WTC11 (cell line): ENCODE data around the gene CHRNA3. TPM values are rescaled to one million over a fixed set of nuclear protein-coding genes. Genes with fewer than 3 reads are reported as not detected.

Experiments
- ATAC-seq: fragments of 200-7000 bp; cut with Tn5 transposase; 2 replicates; pipeline ENCODE4 v1.10.0; 2021; ENCODE audit warnings: mild to moderate bottlenecking, moderate library complexity
- CTCF ChIA-PET: fragments of 300-600 bp; sonication (Branson Sonifier 250); formaldehyde crosslinking; loops from one replicate; lab custom pipeline; 2021; ENCODE audit warnings: antibody characterized with exemption; lab: Charles Lee
- POLR2A ChIA-PET: fragments of 350-600 bp; sonication (Branson Sonifier 250); formaldehyde crosslinking; loops from one replicate; lab custom pipeline; 2021; ENCODE audit warnings: antibody characterized with exemption; lab: Charles Lee
- DNase-seq: peaks from one replicate; pipeline ENCODE4 v3.0.0; 2021; ENCODE audit warnings: low spot score
- H3K27ac Mint-ChIP-seq: 2 replicates; pipeline ENCODE4 v1.8.0; 2021; ENCODE audit warnings: mixed read lengths
- H3K27me3 Mint-ChIP-seq: 2 replicates; pipeline ENCODE4 v1.8.0; 2021; ENCODE audit warnings: low read depth, mild to moderate bottlenecking, moderate library complexity, mixed read lengths
- H3K36me3 Mint-ChIP-seq: 2 replicates; pipeline ENCODE4 v1.8.0; 2021; ENCODE audit warnings: mixed read lengths
- H3K4me1 Mint-ChIP-seq: 2 replicates; pipeline ENCODE4 v1.8.0; 2022; ENCODE audit warnings: mixed read lengths
- H3K4me3 Mint-ChIP-seq: 2 replicates; pipeline ENCODE4 v1.8.0; 2021; ENCODE audit warnings: mild to moderate bottlenecking, moderate library complexity, mixed read lengths
- H3K9me3 Mint-ChIP-seq: 2 replicates; pipeline ENCODE4 v1.8.0; 2021; ENCODE audit warnings: mixed read lengths
- FOXK1 ChIP-seq: sonication (generic); formaldehyde crosslinking; IDR thresholded peaks from 2 replicates; pipeline ENCODE4 v1.8.0; 2022; ENCODE audit warnings: mild to moderate bottlenecking, moderate library complexity, missing genetic modification reagents
- FOXP1 ChIP-seq: sonication (generic); formaldehyde crosslinking; IDR thresholded peaks from 2 replicates; pipeline ENCODE4 v1.8.0; 2022; ENCODE audit warnings: missing genetic modification reagents, mild to moderate bottlenecking, moderate library complexity, borderline replicate concordance
- PRRX2 ChIP-seq: fragments of 250-450 bp; sonication (Bioruptor Pico); IDR thresholded peaks from 2 replicates; pipeline ENCODE4 v1.8.0; 2021; ENCODE audit warnings: mild to moderate bottlenecking
- SOX15 ChIP-seq: fragments of 250-450 bp; sonication (Bioruptor Pico); IDR thresholded peaks from 2 replicates; pipeline ENCODE4 v1.9.0; 2021; ENCODE audit warnings: mild to moderate bottlenecking
- total RNA-seq: library from RNA; stranded (reverse); gene quantifications from 3 replicates; pipeline ENCODE4 v1.2.3, GENCODE V29; 2021
- TF ChIP-seq, protein P1 (sequence below): sonication (generic); formaldehyde crosslinking; conservative IDR thresholded peaks from 2 replicates; pipeline ENCODE4 v1.8.1; 2023; ENCODE audit warnings: mild to moderate bottlenecking, low read depth, missing genetic modification reagents, moderate library complexity
- TF ChIP-seq, protein P2 (sequence below): fragments of 250-450 bp; sonication (Bioruptor Pico); IDR thresholded peaks from 2 replicates; pipeline ENCODE4 v1.9.0; 2021; ENCODE audit warnings: mild to moderate bottlenecking, borderline replicate concordance
- TF ChIP-seq, protein P3 (sequence below): sonication (generic); formaldehyde crosslinking; IDR thresholded peaks from 2 replicates; pipeline ENCODE4 v1.8.1; 2023; ENCODE audit warnings: mild to moderate bottlenecking, missing genetic modification reagents, moderate library complexity
- TF ChIP-seq, protein P4 (sequence below): sonication (generic); formaldehyde crosslinking; IDR thresholded peaks from 2 replicates; pipeline ENCODE4 v1.8.1; 2022; ENCODE audit warnings: mild to moderate bottlenecking, missing genetic modification reagents, moderate library complexity, borderline replicate concordance
- TF ChIP-seq, protein P5 (sequence below): fragments of 200-600 bp; IDR thresholded peaks from 2 replicates; pipeline ENCODE4 v1.8.0; 2022; ENCODE audit warnings: antibody characterized with exemption
- TF ChIP-seq, protein P6 (sequence below): sonication (generic); formaldehyde crosslinking; IDR thresholded peaks from 2 replicates; pipeline ENCODE4 v1.8.0; 2023; ENCODE audit warnings: missing genetic modification reagents

Gene CHRNA3
- total RNA-seq, 1 experiment from 2014 or later = 4.4 TPM

DNA sequence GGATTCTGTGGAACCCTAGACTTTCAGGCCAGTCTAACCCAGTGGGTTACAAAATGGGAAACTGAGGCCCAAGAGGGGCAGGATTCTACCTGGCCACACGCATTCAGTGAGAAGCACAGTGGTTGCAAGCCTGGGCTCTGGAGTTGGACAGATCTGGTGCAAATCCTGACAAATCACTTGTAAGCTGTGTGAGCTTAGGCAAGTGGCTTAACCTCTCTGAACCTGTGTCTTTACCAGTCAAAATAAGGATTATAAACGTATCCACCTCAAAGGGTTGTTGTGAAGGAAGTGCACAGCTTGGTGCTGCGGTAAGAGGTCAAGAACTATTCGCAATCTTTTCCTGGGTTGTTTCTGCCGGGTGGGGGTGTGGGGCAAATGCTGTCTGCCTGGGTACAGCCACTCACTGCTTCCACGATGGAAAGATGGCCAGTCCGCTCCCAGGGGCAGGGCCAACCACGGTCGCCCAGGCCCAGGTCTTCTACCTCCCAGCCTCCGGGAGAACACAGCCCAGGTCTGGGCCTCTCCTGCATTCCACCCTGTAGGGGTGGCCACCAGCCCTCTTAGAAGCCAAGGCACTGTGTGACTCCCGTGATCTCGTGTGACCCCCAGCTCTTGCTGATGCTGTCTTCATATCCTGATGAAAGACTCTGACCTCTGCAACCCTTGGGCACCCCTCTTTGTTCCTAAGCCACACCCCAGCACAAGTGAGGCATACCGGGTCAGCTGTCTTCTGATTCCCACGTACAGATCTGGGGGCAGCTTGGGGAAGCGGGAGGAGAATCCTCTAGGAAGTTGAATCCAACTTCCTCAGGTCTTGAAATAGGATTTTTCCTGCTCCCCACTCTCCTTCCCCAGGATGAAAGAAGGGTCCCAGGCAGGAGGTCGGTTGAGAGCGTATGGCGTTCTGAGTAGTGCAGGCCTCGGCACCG lies 1.5 kb downstream of the CHRNA3 start (continued):
- TF ChIP-seq, protein P1, sequence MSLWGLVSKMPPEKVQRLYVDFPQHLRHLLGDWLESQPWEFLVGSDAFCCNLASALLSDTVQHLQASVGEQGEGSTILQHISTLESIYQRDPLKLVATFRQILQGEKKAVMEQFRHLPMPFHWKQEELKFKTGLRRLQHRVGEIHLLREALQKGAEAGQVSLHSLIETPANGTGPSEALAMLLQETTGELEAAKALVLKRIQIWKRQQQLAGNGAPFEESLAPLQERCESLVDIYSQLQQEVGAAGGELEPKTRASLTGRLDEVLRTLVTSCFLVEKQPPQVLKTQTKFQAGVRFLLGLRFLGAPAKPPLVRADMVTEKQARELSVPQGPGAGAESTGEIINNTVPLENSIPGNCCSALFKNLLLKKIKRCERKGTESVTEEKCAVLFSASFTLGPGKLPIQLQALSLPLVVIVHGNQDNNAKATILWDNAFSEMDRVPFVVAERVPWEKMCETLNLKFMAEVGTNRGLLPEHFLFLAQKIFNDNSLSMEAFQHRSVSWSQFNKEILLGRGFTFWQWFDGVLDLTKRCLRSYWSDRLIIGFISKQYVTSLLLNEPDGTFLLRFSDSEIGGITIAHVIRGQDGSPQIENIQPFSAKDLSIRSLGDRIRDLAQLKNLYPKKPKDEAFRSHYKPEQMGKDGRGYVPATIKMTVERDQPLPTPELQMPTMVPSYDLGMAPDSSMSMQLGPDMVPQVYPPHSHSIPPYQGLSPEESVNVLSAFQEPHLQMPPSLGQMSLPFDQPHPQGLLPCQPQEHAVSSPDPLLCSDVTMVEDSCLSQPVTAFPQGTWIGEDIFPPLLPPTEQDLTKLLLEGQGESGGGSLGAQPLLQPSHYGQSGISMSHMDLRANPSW = no peak
- TF ChIP-seq FOXP1 = no peak
- no peak for TF ChIP-seq SOX15 (CRISPR knock-in tag)
- TF ChIP-seq FOXK1 (CRISPR knock-in tag) = no peak
- TF ChIP-seq, protein P2, sequence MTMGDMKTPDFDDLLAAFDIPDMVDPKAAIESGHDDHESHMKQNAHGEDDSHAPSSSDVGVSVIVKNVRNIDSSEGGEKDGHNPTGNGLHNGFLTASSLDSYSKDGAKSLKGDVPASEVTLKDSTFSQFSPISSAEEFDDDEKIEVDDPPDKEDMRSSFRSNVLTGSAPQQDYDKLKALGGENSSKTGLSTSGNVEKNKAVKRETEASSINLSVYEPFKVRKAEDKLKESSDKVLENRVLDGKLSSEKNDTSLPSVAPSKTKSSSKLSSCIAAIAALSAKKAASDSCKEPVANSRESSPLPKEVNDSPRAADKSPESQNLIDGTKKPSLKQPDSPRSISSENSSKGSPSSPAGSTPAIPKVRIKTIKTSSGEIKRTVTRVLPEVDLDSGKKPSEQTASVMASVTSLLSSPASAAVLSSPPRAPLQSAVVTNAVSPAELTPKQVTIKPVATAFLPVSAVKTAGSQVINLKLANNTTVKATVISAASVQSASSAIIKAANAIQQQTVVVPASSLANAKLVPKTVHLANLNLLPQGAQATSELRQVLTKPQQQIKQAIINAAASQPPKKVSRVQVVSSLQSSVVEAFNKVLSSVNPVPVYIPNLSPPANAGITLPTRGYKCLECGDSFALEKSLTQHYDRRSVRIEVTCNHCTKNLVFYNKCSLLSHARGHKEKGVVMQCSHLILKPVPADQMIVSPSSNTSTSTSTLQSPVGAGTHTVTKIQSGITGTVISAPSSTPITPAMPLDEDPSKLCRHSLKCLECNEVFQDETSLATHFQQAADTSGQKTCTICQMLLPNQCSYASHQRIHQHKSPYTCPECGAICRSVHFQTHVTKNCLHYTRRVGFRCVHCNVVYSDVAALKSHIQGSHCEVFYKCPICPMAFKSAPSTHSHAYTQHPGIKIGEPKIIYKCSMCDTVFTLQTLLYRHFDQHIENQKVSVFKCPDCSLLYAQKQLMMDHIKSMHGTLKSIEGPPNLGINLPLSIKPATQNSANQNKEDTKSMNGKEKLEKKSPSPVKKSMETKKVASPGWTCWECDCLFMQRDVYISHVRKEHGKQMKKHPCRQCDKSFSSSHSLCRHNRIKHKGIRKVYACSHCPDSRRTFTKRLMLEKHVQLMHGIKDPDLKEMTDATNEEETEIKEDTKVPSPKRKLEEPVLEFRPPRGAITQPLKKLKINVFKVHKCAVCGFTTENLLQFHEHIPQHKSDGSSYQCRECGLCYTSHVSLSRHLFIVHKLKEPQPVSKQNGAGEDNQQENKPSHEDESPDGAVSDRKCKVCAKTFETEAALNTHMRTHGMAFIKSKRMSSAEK (CRISPR knock-in tag) = no peak
- TF ChIP-seq, all 79 proteins: peak for 2

DNA sequence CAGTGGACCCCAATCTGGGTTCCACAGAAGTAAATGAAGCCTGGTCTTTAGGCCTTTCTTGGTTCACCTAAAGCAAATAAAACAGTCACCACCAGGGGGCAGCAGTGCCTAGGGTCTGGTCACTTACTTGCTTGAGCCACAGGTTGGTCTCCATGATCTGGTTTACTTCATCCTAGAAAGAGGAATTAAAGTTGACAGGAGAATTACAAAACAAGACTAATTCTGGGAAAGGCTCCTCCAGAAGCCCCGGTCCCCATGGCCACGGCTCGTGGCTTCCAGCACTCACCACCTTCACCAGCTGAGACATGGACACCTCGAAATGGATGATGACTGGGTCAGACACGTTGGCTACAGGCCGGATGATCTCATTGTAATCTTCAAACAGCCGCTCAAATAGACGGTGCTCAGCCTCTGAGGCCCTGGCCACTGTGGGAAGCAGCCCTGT lies 2.3 kb downstream of the CHRNA3 start:
- peak; percentile 24 for ATAC-seq
- TF ChIP-seq PRRX2 (CRISPR knock-in tag) = no peak
- TF ChIP-seq, protein P3, sequence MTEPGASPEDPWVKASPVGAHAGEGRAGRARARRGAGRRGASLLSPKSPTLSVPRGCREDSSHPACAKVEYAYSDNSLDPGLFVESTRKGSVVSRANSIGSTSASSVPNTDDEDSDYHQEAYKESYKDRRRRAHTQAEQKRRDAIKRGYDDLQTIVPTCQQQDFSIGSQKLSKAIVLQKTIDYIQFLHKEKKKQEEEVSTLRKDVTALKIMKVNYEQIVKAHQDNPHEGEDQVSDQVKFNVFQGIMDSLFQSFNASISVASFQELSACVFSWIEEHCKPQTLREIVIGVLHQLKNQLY (CRISPR knock-in tag) = no peak
- TF ChIP-seq, protein P4, sequence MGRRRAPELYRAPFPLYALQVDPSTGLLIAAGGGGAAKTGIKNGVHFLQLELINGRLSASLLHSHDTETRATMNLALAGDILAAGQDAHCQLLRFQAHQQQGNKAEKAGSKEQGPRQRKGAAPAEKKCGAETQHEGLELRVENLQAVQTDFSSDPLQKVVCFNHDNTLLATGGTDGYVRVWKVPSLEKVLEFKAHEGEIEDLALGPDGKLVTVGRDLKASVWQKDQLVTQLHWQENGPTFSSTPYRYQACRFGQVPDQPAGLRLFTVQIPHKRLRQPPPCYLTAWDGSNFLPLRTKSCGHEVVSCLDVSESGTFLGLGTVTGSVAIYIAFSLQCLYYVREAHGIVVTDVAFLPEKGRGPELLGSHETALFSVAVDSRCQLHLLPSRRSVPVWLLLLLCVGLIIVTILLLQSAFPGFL (CRISPR knock-in tag) = no peak
- TF ChIP-seq, protein P5, sequence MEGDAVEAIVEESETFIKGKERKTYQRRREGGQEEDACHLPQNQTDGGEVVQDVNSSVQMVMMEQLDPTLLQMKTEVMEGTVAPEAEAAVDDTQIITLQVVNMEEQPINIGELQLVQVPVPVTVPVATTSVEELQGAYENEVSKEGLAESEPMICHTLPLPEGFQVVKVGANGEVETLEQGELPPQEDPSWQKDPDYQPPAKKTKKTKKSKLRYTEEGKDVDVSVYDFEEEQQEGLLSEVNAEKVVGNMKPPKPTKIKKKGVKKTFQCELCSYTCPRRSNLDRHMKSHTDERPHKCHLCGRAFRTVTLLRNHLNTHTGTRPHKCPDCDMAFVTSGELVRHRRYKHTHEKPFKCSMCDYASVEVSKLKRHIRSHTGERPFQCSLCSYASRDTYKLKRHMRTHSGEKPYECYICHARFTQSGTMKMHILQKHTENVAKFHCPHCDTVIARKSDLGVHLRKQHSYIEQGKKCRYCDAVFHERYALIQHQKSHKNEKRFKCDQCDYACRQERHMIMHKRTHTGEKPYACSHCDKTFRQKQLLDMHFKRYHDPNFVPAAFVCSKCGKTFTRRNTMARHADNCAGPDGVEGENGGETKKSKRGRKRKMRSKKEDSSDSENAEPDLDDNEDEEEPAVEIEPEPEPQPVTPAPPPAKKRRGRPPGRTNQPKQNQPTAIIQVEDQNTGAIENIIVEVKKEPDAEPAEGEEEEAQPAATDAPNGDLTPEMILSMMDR = peak; percentile 66
- TF ChIP-seq, protein P6, sequence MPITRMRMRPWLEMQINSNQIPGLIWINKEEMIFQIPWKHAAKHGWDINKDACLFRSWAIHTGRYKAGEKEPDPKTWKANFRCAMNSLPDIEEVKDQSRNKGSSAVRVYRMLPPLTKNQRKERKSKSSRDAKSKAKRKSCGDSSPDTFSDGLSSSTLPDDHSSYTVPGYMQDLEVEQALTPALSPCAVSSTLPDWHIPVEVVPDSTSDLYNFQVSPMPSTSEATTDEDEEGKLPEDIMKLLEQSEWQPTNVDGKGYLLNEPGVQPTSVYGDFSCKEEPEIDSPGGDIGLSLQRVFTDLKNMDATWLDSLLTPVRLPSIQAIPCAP (CRISPR knock-in tag) = no peak
- H3K4me1 Mint-ChIP-seq = peaks cover 23% of the 10 kb centered on the region
- no peak overlapping the region for H3K27ac Mint-ChIP-seq
- peak; percentile 94 for DNase-seq
- ChIA-PET CTCF (interaction anchor here (0.7 to 5.0 kb wide), 7 partner anchors 18 to 212 kb away, joined by 3 to 75 read pairs (median 18); partner anchors contain the start of gene CHRNA5), POLR2A (no interaction called here)
- no peaks in the 10 kb centered on the region for H3K36me3 Mint-ChIP-seq
- H3K27me3 Mint-ChIP-seq = peaks cover 48% of the 10 kb centered on the region
- peak overlapping the region; percentile 33 for H3K4me3 Mint-ChIP-seq
- no peaks in the 10 kb centered on the region for H3K9me3 Mint-ChIP-seq
